WTC11 (cell line): Measurements from ENCODE around the gene SPINT1. TPM values are rescaled to one million over a fixed set of nuclear protein-coding genes. Genes with fewer than 3 reads are reported as not detected.

Source experiments
- ATAC-seq: fragments of 200-7000 bp; cut with Tn5 transposase; 2 replicates; pipeline ENCODE4 v1.10.0; 2021; ENCODE audit warnings: mild to moderate bottlenecking, moderate library complexity
- CTCF ChIA-PET: fragments of 300-600 bp; sonication (Branson Sonifier 250); formaldehyde crosslinking; loops from one replicate; lab custom pipeline; 2021; ENCODE audit warnings: antibody characterized with exemption; lab: Charles Lee
- POLR2A ChIA-PET: fragments of 350-600 bp; sonication (Branson Sonifier 250); formaldehyde crosslinking; loops from one replicate; lab custom pipeline; 2021; ENCODE audit warnings: antibody characterized with exemption; lab: Charles Lee
- DNase-seq: peaks from one replicate; pipeline ENCODE4 v3.0.0; 2021; ENCODE audit warnings: low spot score
- H3K27ac Mint-ChIP-seq: 2 replicates; pipeline ENCODE4 v1.8.0; 2021; ENCODE audit warnings: mixed read lengths
- H3K27me3 Mint-ChIP-seq: 2 replicates; pipeline ENCODE4 v1.8.0; 2021; ENCODE audit warnings: low read depth, mild to moderate bottlenecking, moderate library complexity, mixed read lengths
- H3K36me3 Mint-ChIP-seq: 2 replicates; pipeline ENCODE4 v1.8.0; 2021; ENCODE audit warnings: mixed read lengths
- H3K4me1 Mint-ChIP-seq: 2 replicates; pipeline ENCODE4 v1.8.0; 2022; ENCODE audit warnings: mixed read lengths
- H3K4me3 Mint-ChIP-seq: 2 replicates; pipeline ENCODE4 v1.8.0; 2021; ENCODE audit warnings: mild to moderate bottlenecking, moderate library complexity, mixed read lengths
- H3K9me3 Mint-ChIP-seq: 2 replicates; pipeline ENCODE4 v1.8.0; 2021; ENCODE audit warnings: mixed read lengths
- CTCF ChIP-seq: fragments of 200-600 bp; IDR thresholded peaks from 2 replicates; pipeline ENCODE4 v1.8.0; 2022; ENCODE audit warnings: antibody characterized with exemption
- ETV6 ChIP-seq: sonication (generic); formaldehyde crosslinking; IDR thresholded peaks from 2 replicates; pipeline ENCODE4 v1.8.1; 2022; ENCODE audit warnings: mild to moderate bottlenecking, missing genetic modification reagents
- JUN ChIP-seq: sonication (generic); formaldehyde crosslinking; IDR thresholded peaks from 2 replicates; pipeline ENCODE4 v1.8.0; 2023; ENCODE audit warnings: mild to moderate bottlenecking, missing genetic modification reagents
- MXD4 ChIP-seq: fragments of 250-450 bp; sonication (Bioruptor Pico); IDR thresholded peaks from 2 replicates; pipeline ENCODE4 v1.8.0; 2021; ENCODE audit warnings: mild to moderate bottlenecking, moderate library complexity, borderline replicate concordance
- NFE2L1 ChIP-seq: sonication (generic); formaldehyde crosslinking; IDR thresholded peaks from 2 replicates; pipeline ENCODE4 v1.8.1; 2023; ENCODE audit warnings: missing genetic modification reagents
- OVOL2 ChIP-seq: fragments of 250-450 bp; sonication (Bioruptor Pico); IDR thresholded peaks from 2 replicates; pipeline ENCODE4 v1.9.0; 2021; ENCODE audit warnings: mild to moderate bottlenecking, borderline replicate concordance
- PRDM15 ChIP-seq: sonication (generic); formaldehyde crosslinking; IDR thresholded peaks from 2 replicates; pipeline ENCODE4 v1.8.0; 2022; ENCODE audit warnings: missing genetic modification reagents
- RORB ChIP-seq: fragments of 250-450 bp; sonication (Bioruptor Pico); IDR thresholded peaks from 2 replicates; pipeline ENCODE4 v1.9.0; 2021; ENCODE audit warnings: mild to moderate bottlenecking
- ZNF317 ChIP-seq: sonication (generic); formaldehyde crosslinking; IDR thresholded peaks from 2 replicates; pipeline ENCODE4 v1.8.1; 2023; ENCODE audit warnings: low read depth, mild to moderate bottlenecking, moderate library complexity, missing genetic modification reagents, borderline replicate concordance
- ZNF671 ChIP-seq: fragments of 250-450 bp; sonication (Bioruptor Pico); IDR thresholded peaks from 2 replicates; pipeline ENCODE4 v1.8.0; 2021; ENCODE audit warnings: mild to moderate bottlenecking
- total RNA-seq: library from RNA; stranded (reverse); gene quantifications from 3 replicates; pipeline ENCODE4 v1.2.3, GENCODE V29; 2021
- TF ChIP-seq, protein P1 (sequence below): sonication (generic); formaldehyde crosslinking; IDR thresholded peaks from 2 replicates; pipeline ENCODE4 v1.8.0; 2023; ENCODE audit warnings: missing genetic modification reagents
- TF ChIP-seq, protein P2 (sequence below): sonication (generic); formaldehyde crosslinking; IDR thresholded peaks from 2 replicates; pipeline ENCODE4 v1.8.1; 2022; ENCODE audit warnings: mild to moderate bottlenecking, missing genetic modification reagents, moderate library complexity, borderline replicate concordance
- TF ChIP-seq, protein P3 (sequence below): sonication (generic); formaldehyde crosslinking; conservative IDR thresholded peaks from 2 replicates; pipeline ENCODE4 v1.8.1; 2022; ENCODE audit warnings: mild to moderate bottlenecking, missing genetic modification reagents

The SPINT1 gene
- total RNA-seq, 1 experiment from 2014 or later = 140 TPM

DNA sequence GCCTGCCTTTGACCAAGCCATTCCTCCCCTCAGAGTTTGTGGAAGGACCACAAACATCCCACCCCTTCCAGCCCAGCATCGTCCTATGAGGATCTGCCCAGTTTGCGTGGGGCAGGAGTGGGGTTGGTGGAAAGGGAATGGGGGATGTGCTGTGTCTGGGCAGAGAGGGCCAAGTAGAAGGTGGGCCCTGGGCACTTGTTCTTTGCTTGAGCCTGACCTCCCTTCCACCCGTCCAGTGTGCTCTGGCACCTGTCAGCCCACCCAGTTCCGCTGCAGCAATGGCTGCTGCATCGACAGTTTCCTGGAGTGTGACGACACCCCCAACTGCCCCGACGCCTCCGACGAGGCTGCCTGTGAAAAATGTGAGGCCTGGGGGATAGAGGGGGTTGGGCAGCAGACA lies 10.3 kb downstream of the SPINT1 start (continued):
- TF ChIP-seq CTCF (no peak), NFE2L1 (no peak), ZNF317 (CRISPR knock-in tag) (no peak), RORB (CRISPR knock-in tag) (no peak), ZNF671 (no peak), MXD4 (CRISPR knock-in tag) (no peak), ETV6 (no peak), OVOL2 (CRISPR knock-in tag) (no peak)
- TF ChIP-seq, protein P1, sequence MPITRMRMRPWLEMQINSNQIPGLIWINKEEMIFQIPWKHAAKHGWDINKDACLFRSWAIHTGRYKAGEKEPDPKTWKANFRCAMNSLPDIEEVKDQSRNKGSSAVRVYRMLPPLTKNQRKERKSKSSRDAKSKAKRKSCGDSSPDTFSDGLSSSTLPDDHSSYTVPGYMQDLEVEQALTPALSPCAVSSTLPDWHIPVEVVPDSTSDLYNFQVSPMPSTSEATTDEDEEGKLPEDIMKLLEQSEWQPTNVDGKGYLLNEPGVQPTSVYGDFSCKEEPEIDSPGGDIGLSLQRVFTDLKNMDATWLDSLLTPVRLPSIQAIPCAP (CRISPR knock-in tag) = no peak
- TF ChIP-seq, protein P2, sequence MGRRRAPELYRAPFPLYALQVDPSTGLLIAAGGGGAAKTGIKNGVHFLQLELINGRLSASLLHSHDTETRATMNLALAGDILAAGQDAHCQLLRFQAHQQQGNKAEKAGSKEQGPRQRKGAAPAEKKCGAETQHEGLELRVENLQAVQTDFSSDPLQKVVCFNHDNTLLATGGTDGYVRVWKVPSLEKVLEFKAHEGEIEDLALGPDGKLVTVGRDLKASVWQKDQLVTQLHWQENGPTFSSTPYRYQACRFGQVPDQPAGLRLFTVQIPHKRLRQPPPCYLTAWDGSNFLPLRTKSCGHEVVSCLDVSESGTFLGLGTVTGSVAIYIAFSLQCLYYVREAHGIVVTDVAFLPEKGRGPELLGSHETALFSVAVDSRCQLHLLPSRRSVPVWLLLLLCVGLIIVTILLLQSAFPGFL (CRISPR knock-in tag) = no peak

- Mint-ChIP-seq H3K4me1 (peaks cover 22% of the 10 kb centered on the region), H3K36me3 (peaks cover 39% of the 10 kb centered on the region), H3K27ac (peak overlapping the region; percentile 75; the same call in 1 of the 2 replicates), H3K9me3 (no peaks in the 10 kb centered on the region), H3K4me3 (no peak overlapping the region), H3K27me3 (no peaks in the 10 kb centered on the region)
- CTCF ChIA-PET = interaction anchor here (5.4 to 10.0 kb wide), 2 partner anchors 34 to 41 kb away, joined by 237 to 500 read pairs; partner anchors contain the start of gene VPS18
- DNase-seq (no peak), ATAC-seq (no peak)
- POLR2A ChIA-PET = interaction anchor here (0.7 kb wide), 1 partner anchor 38 kb away, joined by 3 read pairs; no protein-coding TSS in a partner anchor
- no peak for TF ChIP-seq JUN (CRISPR knock-in tag)
Measured at GRCh38 chr15:40855706-40856234, 11.9 kb downstream of the SPINT1 start.

DNA sequence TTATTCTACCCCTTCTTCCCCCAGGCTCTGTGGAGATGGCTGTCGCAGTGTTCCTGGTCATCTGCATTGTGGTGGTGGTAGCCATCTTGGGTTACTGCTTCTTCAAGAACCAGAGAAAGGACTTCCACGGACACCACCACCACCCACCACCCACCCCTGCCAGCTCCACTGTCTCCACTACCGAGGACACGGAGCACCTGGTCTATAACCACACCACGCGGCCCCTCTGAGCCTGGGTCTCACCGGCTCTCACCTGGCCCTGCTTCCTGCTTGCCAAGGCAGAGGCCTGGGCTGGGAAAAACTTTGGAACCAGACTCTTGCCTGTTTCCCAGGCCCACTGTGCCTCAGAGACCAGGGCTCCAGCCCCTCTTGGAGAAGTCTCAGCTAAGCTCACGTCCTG lies 12.9 kb downstream of the SPINT1 start:
- peaks cover 22% of the 10 kb centered on the region for H3K4me1 Mint-ChIP-seq
- peaks cover 32% of the 10 kb centered on the region for H3K36me3 Mint-ChIP-seq
- no peaks in the 10 kb centered on the region for H3K27me3 Mint-ChIP-seq
- no peaks in the 10 kb centered on the region for H3K9me3 Mint-ChIP-seq
- ChIA-PET CTCF (interaction anchor here (1.0 to 10.0 kb wide), 26 partner anchors 10 to 416 kb away, joined by 3 to 500 read pairs (median 10); partner anchors contain the start of genes BAHD1, DNAJC17, GCHFR and SPINT1), POLR2A (interaction anchor here (0.7 to 2.3 kb wide), 2 partner anchors 13 to 37 kb away, joined by 3 to 13 read pairs; partner anchors contain the start of gene SPINT1)
- peak overlapping the region; percentile 94; the same call in 1 of the 2 replicates for H3K27ac Mint-ChIP-seq
- ATAC-seq (no peak), DNase-seq (no peak)
- TF ChIP-seq, protein P3, sequence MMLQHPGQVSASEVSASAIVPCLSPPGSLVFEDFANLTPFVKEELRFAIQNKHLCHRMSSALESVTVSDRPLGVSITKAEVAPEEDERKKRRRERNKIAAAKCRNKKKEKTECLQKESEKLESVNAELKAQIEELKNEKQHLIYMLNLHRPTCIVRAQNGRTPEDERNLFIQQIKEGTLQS (CRISPR knock-in tag) = no peak
- no peak overlapping the region for H3K4me3 Mint-ChIP-seq

DNA sequence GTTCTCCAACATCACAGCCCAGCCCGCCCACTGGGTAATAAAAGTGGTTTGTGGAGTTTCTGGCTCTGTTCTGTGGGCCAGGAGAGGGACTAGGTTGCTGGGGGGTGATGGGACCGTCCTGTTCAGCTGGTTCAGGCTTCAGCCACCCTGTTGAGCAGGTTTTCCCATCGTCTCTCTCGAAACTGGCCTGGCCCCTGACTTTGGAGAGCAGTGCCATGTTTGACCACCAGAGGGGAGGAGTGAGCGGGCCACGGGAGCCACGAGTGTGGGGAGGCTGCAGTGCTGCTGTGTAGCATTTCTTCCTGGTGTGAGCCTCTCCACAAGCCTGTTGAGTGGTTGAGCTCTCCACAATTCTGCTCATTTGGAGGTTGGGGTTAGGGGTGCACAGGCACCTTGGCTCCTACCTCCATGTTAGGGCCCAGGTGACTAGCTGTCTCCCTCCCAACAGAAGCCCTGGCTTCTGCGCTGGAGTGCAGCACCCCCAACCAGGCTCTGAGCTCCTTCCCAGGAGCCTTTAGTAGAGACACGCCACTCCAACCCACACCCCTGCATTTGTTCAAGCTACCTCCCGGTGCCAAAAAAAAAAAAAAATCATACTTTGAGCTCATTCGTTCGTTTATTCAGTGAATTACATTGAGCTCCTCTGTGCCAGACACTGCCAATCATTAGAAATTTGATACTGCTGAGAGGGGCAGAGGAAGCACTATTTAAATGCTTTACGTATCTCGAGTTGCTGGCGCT lies 13.9 kb downstream of the SPINT1 start:
- peak overlapping the region; percentile 94 for H3K27ac Mint-ChIP-seq
- H3K4me1 Mint-ChIP-seq = peaks cover 22% of the 10 kb centered on the region
- H3K27me3 Mint-ChIP-seq = no peaks in the 10 kb centered on the region
- H3K36me3 Mint-ChIP-seq = peaks cover 25% of the 10 kb centered on the region
- peak; percentile 79 for ATAC-seq
- POLR2A ChIA-PET = interaction anchor here (0.6 to 3.0 kb wide), 12 partner anchors 14 to 474 kb away, joined by 3 to 39 read pairs (median 4); partner anchors contain the start of genes RHOV, SPINT1 and VPS18
- H3K9me3 Mint-ChIP-seq = no peaks in the 10 kb centered on the region
- H3K4me3 Mint-ChIP-seq = no peak overlapping the region
- CTCF ChIA-PET = interaction anchor here (0.6 to 10.0 kb wide), 55 partner anchors 11 to 620 kb away, joined by 3 to 500 read pairs (median 6); partner anchors contain the start of genes BAHD1, C15orf62, CCDC32 and CHAC1
- TF ChIP-seq PRDM15 (no peak), CTCF (peak; percentile 93)
- peak; percentile 88 for DNase-seq
